Fibroblast of the conjunctiva (primary cell): ENCODE measurements around the gene MON1B.

ENCODE experiments used
- DNase-seq: peaks from one replicate; pipeline ENCODE4 v3.0.0-alpha.2; 2010; ENCODE audit warnings: low read depth

MON1B gene

GRCh38 chr16:77250400-77250799 lies 59.4 kb downstream of the MON1B start:
- peak; percentile 13 for DNase-seq
